Cardiac fibroblast (primary cell): ENCODE results near the gene ZNF429.

Source experiments
- DNase-seq, 2 donors: peaks; one replicate each; pipeline versions ENCODE4 v3.0.0 to v3.0.0-alpha.2; 2010; ENCODE audit warnings: low read depth in 2 of 2
- H3K4me3 ChIP-seq, 2 donors: replicated peaks in 1 of 2; 1 replicate in 1 of 2; 2 replicates in 1 of 2; pipeline ENCODE4 v1.5.1; 2011; ENCODE audit warnings: low read depth in 2 of 2, low read length in 2 of 2, mild to moderate bottlenecking in 2 of 2, moderate library complexity in 1 of 2
- CTCF ChIP-seq: IDR thresholded peaks from one replicate; pipeline ENCODE4 v1.5.1; 2011; ENCODE audit warnings: low read depth, mild to moderate bottlenecking, low read length, inconsistent platforms

ZNF429 gene

GRCh38 chr19:21568816-21569493 is 63.6 kb downstream of the ZNF429 start:
- H3K4me3 ChIP-seq, result peak overlapping the region; percentile 22 to 57
- DNase-seq, result peak; percentile 87 to 95
- TF ChIP-seq CTCF, result no peak

GRCh38 chr19:21569494-21569865 is 64.1 kb downstream of the ZNF429 start:
- TF ChIP-seq CTCF, result no peak
- H3K4me3 ChIP-seq, result no peak overlapping the region
- DNase-seq, result peak; percentile 38 to 67

GRCh38 chr19:21571316-21571715 is 65.9 kb downstream of the ZNF429 start:
- no peak for TF ChIP-seq CTCF
- no peak for DNase-seq
- no peak overlapping the region for H3K4me3 ChIP-seq

- no peak for TF ChIP-seq CTCF
- no peak overlapping the region for H3K4me3 ChIP-seq
- no peak for DNase-seq
Measured at GRCh38 chr19:21574607-21575006, 69.2 kb downstream of the ZNF429 start.

GRCh38 chr19:21576481-21576880 is 71.1 kb downstream of the ZNF429 start:
- no peak for TF ChIP-seq CTCF
- no peak overlapping the region for H3K4me3 ChIP-seq
- DNase-seq, result no peak

- no peak for TF ChIP-seq CTCF
- no peak for DNase-seq
- H3K4me3 ChIP-seq, result no peak overlapping the region
Measured at GRCh38 chr19:21580101-21580500, 74.7 kb downstream of the ZNF429 start.

GRCh38 chr19:21580818-21581217 is 75.4 kb downstream of the ZNF429 start:
- no peak for TF ChIP-seq CTCF
- H3K4me3 ChIP-seq, result no peak overlapping the region
- DNase-seq, result no peak
